ENCODE data around the gene GPAT2.
"Not testable (repeated sequence)": the region's sequence is repeated elsewhere in the genome, so short reads cannot be mapped to it uniquely, and the experiment has no call there.

GRCh38 chr2:96022701-96023447, 11.8 kb downstream of the GPAT2 start:
- TF ChIP-seq, protein P1, sequence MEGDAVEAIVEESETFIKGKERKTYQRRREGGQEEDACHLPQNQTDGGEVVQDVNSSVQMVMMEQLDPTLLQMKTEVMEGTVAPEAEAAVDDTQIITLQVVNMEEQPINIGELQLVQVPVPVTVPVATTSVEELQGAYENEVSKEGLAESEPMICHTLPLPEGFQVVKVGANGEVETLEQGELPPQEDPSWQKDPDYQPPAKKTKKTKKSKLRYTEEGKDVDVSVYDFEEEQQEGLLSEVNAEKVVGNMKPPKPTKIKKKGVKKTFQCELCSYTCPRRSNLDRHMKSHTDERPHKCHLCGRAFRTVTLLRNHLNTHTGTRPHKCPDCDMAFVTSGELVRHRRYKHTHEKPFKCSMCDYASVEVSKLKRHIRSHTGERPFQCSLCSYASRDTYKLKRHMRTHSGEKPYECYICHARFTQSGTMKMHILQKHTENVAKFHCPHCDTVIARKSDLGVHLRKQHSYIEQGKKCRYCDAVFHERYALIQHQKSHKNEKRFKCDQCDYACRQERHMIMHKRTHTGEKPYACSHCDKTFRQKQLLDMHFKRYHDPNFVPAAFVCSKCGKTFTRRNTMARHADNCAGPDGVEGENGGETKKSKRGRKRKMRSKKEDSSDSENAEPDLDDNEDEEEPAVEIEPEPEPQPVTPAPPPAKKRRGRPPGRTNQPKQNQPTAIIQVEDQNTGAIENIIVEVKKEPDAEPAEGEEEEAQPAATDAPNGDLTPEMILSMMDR (conservative IDR thresholded peaks at IDR 0.05; ENCODE audit: low read depth, low read length) = peak; percentile 77
- not testable (repeated sequence) for TF ChIP-seq MAFK, CEBPB, POLR2A (IDR thresholded peaks at IDR 0.05; ENCODE audit: low read depth, low read length)
- peak; percentile 74 for TF ChIP-seq SMC3 (IDR thresholded peaks at IDR 0.05; ENCODE audit: low read depth, low read length)
- TF ChIP-seq, protein P2, sequence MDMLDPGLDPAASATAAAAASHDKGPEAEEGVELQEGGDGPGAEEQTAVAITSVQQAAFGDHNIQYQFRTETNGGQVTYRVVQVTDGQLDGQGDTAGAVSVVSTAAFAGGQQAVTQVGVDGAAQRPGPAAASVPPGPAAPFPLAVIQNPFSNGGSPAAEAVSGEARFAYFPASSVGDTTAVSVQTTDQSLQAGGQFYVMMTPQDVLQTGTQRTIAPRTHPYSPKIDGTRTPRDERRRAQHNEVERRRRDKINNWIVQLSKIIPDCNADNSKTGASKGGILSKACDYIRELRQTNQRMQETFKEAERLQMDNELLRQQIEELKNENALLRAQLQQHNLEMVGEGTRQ (IDR thresholded peaks at IDR 0.05; ENCODE audit: low read depth, low read length) = not testable (repeated sequence)

All from IMR-90 (cell line).